ENCODE data around the gene SLC9A9. TPM values are rescaled to one million over a fixed set of nuclear protein-coding genes. Genes with fewer than 3 reads are reported as not detected.

Gene SLC9A9
- total RNA-seq, 1 experiment from 2014 or later = not detected

- peaks cover 22% of the 10 kb centered on the region for H3K27me3 Mint-ChIP-seq (ENCODE audit: insufficient read depth, unreplicated experiment)
- Histone ChIP-seq H3K9me3 (no peaks in the 10 kb centered on the region), H3K4me1 (no peaks in the 10 kb centered on the region), H3K27me3 (replicated peaks; ENCODE audit: control insufficient read depth, insufficient read depth, low read length) (no peaks in the 10 kb centered on the region), H3K36me3 (ENCODE audit: control insufficient read depth, insufficient read depth, low read length) (no peaks in the 10 kb centered on the region), H3K4me3 (ENCODE audit: low read depth, low read length) (no peak overlapping the region)
- DNase-seq = no peak
- intact Hi-C loops (cut with micrococcal nuclease; ENCODE audit: unreplicated experiment) = no loop called here
- H3K9me3 Mint-ChIP-seq (ENCODE audit: unreplicated experiment) = no peaks in the 10 kb centered on the region
- H3K4me3 Mint-ChIP-seq (ENCODE audit: unreplicated experiment) = no peak overlapping the region
- H3K36me3 Mint-ChIP-seq (ENCODE audit: insufficient read depth, unreplicated experiment) = no peaks in the 10 kb centered on the region
- no peak overlapping the region for H3K27ac Mint-ChIP-seq (ENCODE audit: unreplicated experiment)
- no TSS peak for BruUV-seq (replicated peaks)
- no peaks in the 10 kb centered on the region for H3K4me1 Mint-ChIP-seq (ENCODE audit: low read depth, unreplicated experiment)
- ChIA-PET POLR2A (no interaction called here), CTCF (no interaction called here)
- TF ChIP-seq CTCF (IDR thresholded peaks at IDR 0.05; ENCODE audit: insufficient read depth in 1 of 2, low read depth in 1 of 2, low read length in 1 of 2, severe bottlenecking in 1 of 2, unreplicated experiment in 1 of 2) = no peak
Measured at GRCh38 chr3:143810953-143811265, 37.4 kb downstream of the SLC9A9 start.

- H3K36me3 ChIP-seq (ENCODE audit: control insufficient read depth, insufficient read depth, low read length) = no peaks in the 10 kb centered on the region
- DNase-seq = no peak
- no peak for TF ChIP-seq CTCF (IDR thresholded peaks at IDR 0.05; ENCODE audit: insufficient read depth in 1 of 2, low read depth in 1 of 2, low read length in 1 of 2, severe bottlenecking in 1 of 2, unreplicated experiment in 1 of 2)
- no TSS peak for BruUV-seq (replicated peaks)
- no peaks in the 10 kb centered on the region for H3K4me1 ChIP-seq
- no peak overlapping the region for H3K4me3 ChIP-seq (ENCODE audit: low read depth, low read length)
- H3K27me3 Mint-ChIP-seq (ENCODE audit: insufficient read depth, unreplicated experiment) = peaks cover 24% of the 10 kb centered on the region
- CTCF ChIA-PET = no interaction called here
- no peaks in the 10 kb centered on the region for H3K36me3 Mint-ChIP-seq (ENCODE audit: insufficient read depth, unreplicated experiment)
- H3K9me3 Mint-ChIP-seq (ENCODE audit: unreplicated experiment) = no peaks in the 10 kb centered on the region
- H3K4me1 Mint-ChIP-seq (ENCODE audit: low read depth, unreplicated experiment) = no peaks in the 10 kb centered on the region
- no peaks in the 10 kb centered on the region for H3K9me3 ChIP-seq
- no peak overlapping the region for H3K27ac Mint-ChIP-seq (ENCODE audit: unreplicated experiment)
- POLR2A ChIA-PET = no interaction called here
- intact Hi-C loops (cut with micrococcal nuclease; ENCODE audit: unreplicated experiment) = no loop called here
- H3K27me3 ChIP-seq (replicated peaks; ENCODE audit: control insufficient read depth, insufficient read depth, low read length) = no peaks in the 10 kb centered on the region
- H3K4me3 Mint-ChIP-seq (ENCODE audit: unreplicated experiment) = no peak overlapping the region
Measured at GRCh38 chr3:143810166-143810952, 37.9 kb downstream of the SLC9A9 start.

- no peak for DNase-seq
Measured at GRCh38 chr3:143809121-143809621, 39.1 kb downstream of the SLC9A9 start.

More at GRCh38 chr3:143809121-143809621, 39.1 kb downstream of the SLC9A9 start:
- CTCF ChIA-PET = no interaction called here
- intact Hi-C loops (cut with micrococcal nuclease; ENCODE audit: unreplicated experiment) = no loop called here
- Mint-ChIP-seq H3K9me3 (ENCODE audit: unreplicated experiment) (no peaks in the 10 kb centered on the region), H3K27ac (ENCODE audit: unreplicated experiment) (no peak overlapping the region), H3K27me3 (ENCODE audit: insufficient read depth, unreplicated experiment) (peaks cover 19% of the 10 kb centered on the region), H3K4me1 (ENCODE audit: low read depth, unreplicated experiment) (no peaks in the 10 kb centered on the region), H3K36me3 (ENCODE audit: insufficient read depth, unreplicated experiment) (no peaks in the 10 kb centered on the region), H3K4me3 (ENCODE audit: unreplicated experiment) (no peak overlapping the region)
- H3K4me3 ChIP-seq (ENCODE audit: low read depth, low read length) = no peak overlapping the region
- no peak for TF ChIP-seq CTCF (IDR thresholded peaks at IDR 0.05; ENCODE audit: insufficient read depth in 1 of 2, low read depth in 1 of 2, low read length in 1 of 2, severe bottlenecking in 1 of 2, unreplicated experiment in 1 of 2)
- H3K9me3 ChIP-seq = no peaks in the 10 kb centered on the region
- no peaks in the 10 kb centered on the region for H3K27me3 ChIP-seq (replicated peaks; ENCODE audit: control insufficient read depth, insufficient read depth, low read length)
- no peaks in the 10 kb centered on the region for H3K36me3 ChIP-seq (ENCODE audit: control insufficient read depth, insufficient read depth, low read length)
- H3K4me1 ChIP-seq = no peaks in the 10 kb centered on the region
- BruUV-seq (replicated peaks) = no TSS peak
- POLR2A ChIA-PET = no interaction called here
